HG02763 (cell line): Measurements from ENCODE around the gene RUSC2.
"Not testable (repeated sequence)": the region's sequence is repeated elsewhere in the genome, so short reads cannot be mapped to it uniquely, and the experiment has no call there.

Experiments used
- ATAC-seq: cut with Tn5 transposase; IDR thresholded peaks from one replicate; pipeline ENCODE4 v1.9.1; 2021; ENCODE audit warnings: mild to moderate bottlenecking, moderate library complexity; ENCODE audit not compliant: unreplicated experiment

The RUSC2 gene

DNA sequence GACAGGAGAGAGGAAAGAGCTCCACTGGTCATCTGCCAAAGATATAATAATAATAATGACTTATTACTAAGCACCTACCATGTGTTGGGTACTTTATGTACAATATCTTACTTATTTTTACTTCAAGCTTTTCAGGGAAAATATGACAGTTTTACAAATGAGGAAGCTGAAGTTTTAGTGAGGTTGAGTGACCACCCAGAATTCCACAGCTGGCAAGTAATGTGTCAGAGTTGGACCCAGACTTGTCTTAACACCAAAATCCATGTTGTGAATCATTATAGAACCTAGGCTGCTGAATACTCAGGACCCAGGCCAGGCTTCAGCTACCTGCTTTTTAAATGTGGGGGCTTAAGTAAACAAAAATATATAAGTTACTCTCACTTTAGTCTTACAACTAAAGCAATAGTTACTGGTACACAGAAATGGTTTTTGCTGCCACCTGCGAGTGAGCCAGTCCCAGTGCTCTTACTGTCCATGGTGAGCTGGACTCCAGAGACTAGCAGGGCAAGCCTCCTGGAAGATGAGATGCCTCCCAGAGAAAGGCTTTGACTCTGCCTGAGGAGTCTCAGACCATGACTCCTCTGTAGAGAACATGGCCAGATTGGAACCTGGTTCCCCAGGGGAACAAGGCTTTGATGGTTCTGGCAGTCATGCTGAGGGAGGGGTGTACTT, 29.9 kb downstream of the RUSC2 start:
- ATAC-seq = no peak

DNA sequence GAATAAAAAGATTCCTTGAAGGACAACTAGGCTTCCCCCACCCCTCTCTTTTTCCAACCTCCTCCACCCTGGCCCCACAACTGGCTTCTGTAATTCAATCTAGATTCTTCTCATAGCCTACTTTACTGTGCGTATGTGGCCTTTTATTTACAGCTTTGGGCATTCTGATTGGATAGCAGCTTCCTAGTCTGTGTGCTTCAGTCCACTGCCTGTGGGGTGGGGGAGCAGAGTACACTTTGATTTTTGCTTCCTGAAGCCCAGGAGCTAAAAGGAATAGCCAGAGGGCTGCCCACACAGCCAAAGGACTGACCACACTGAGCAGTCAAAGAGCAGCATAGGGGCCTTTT, 30.4 kb downstream of the RUSC2 start:
- no peak for ATAC-seq

DNA sequence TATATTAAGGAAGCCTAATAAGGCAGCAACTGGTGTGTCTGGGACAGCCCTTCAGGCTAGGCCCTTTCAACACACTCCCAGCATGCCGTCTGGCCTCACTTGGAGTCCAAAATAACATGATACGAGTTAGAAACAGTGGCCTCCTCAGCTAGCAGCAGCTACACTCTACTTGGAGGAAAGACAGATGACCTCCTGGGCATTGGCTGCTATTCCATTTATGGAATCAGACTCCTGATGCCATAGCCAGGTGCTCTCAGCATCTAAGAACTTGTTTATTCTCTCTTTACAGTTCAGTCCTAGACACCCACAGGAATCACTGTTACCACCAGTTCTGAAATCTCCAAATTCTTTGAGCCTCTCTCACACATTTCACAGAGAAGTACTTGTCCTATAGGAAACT, 31.8 kb downstream of the RUSC2 start:
- no peak for ATAC-seq

DNA sequence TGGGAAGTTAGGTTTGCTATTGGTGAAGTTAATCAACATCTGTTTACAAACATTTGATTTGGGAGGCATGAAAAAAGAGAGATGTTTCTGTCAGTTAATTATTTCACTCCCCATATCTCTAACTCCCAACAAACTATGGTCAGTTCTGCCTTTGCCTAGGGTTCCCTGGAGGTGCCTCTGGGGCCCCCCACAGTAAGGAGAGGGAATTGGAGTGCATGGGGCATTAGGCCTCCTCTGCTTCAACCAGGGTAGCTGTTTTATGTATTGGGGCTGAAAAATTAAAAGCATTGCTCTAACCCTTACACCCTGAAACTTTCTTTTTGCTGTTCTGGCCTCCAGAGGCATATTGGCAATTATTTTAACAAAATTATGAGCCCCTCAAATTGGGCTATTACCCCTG, 32.3 kb downstream of the RUSC2 start:
- ATAC-seq = no peak

DNA sequence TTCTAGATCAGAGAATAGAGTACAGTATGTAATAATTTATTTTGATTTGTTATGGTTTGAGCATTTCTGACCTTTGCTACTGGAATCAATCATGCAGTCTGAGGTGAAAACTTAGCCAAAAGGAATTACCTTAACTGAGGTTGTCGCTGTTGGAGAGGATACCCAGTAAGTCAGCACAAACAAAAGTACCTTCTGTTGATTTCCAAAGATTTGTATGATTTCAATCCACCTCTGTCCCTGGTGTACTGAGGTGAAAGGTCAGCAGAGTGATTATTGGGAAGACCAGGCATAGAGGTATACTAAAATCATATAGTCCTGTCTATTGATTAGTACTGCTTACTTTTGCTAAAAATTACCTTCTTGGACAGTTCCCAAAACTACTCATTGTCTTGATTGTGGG, 32.8 kb downstream of the RUSC2 start:
- no peak for ATAC-seq

DNA sequence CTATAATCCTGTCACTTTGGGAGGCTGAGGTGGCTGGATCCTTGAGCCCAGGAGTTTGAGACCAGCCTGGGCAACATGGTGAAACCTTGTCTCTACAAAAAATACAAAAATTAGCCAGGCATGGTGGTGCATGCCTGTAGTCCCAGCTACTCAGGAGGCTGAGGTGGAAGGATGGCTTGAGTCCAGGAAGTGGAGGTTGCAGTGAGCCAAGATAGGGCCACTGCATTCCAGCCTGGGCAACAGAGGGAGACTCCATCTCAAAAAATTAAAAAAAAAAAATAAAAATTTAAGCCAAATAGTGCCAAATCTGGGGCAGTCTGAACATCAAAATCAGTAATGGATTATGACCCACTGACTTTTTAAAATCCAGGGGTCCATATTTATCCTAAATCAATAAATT, 33.6 kb downstream of the RUSC2 start:
- not testable (repeated sequence) for ATAC-seq

DNA sequence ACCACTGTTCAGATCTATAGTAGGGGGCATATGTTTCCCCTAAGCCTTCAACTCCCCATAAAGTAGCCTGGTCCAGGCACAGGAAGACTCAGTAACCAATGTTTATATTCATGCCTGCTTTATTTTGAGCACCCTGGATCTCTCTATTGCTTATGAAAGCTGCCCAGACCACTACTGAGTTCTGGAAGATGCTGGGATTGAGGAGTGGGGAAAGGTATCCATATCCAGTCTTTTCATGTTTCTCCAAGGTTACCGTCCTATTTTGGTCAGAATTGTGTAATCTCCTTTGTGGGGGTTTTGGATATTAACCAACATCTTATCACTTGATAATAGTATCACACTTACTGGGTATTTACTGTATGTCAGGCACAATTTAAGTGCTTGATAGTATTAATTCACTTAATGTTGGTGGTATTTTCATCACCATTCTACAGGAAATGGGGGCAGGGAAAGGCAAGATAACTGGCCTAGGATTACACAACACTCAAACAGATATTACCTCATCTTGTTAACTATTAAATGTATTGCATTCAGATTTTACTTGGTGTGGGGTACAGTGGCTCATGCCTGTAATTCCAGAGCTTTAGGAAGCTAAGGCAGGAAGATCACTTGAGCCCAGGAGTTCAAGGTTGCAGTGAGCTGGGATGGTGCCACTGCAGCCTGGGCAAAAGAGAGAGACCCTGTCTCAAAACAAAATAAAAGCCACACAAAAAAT, 36.3 kb downstream of the RUSC2 start:
- ATAC-seq = no peak

DNA sequence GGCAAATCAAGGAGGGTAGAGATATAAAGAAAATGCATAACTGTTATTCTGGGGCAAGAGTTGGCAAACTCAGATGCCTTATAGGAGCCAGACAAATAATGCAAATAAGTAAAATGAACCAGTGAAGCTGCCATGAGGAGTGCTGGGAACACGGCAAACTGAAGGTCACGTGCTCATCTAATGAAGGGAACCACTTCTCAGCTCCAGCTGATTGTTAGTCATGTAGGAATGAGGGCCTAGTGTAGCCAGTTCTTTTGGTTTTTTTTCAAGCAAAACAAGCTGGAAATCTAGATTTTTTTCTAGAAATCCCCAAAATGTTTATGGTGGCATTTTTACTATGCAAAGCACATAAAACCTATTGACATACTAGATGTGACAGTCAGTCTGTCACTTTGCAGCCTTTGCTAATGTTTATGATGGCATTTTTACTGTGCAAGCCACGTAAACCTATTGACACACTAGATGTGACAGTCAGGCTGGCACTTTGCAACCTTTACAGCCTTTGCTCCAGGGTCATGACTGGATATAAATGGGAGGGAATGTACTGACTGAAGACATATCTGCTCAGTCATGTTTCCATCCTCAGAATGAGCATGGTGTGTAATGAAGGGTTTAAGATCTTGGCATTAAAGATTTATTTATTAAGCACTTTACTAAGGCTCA, 39.4 kb downstream of the RUSC2 start:
- no peak for ATAC-seq

DNA sequence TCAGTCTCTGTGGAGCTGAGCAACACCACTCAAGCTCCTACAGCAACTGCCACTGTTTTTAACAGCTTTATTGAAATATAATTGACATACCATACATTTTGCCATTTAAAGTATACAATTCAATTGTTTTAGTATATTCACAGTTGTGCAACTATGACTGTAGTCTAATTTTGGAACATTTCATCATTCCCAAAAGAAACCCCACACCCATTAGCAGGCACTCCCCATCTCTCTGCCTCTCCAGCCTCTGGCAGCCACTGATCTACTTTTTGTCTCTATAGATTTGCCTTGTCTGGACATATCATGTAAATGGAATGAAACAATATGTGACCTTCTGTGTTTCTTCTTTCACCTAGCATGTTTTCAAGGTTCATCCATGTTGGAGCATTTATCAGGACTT, 43.5 kb downstream of the RUSC2 start:
- no peak for ATAC-seq

DNA sequence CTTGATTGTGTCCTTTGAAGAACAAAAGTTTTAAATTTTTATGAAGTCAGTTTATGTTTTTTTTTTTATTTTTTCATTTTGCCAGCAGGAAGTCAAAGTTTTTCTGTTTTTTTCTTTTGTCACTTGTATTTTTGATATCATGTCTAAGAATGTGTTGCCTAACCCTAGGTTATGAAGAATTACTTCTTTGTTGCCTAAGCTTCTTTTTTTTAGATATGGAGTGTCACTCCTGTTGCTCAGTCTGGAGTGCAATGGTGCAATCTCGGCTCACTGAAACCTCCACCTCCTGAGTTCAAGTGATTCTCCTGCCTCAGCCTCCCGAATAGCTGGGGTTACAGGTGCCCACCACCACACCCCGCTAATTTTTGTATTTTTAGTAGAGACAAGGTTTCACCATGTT, 45.0 kb downstream of the RUSC2 start:
- ATAC-seq = not testable (repeated sequence)

DNA sequence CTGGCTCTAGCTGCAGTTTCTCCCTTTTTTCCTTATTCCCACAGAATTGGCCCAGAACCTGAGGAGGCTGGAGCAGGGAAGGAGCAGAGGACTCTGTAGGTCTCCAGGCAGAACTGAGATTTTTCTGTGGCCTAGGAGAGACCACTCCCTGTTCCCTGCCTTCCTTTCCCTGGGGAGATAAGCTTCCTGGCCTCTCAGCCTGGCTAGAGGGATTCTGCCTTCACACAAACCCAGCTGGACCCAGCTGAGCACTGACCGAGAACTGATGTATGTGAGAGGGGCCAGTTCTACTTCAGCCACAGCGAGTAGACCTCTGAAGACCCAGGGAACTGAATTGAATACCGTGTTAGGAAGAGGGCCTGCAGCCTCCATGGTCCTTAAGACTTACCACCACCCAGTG, 48.0 kb downstream of the RUSC2 start:
- ATAC-seq = no peak

DNA sequence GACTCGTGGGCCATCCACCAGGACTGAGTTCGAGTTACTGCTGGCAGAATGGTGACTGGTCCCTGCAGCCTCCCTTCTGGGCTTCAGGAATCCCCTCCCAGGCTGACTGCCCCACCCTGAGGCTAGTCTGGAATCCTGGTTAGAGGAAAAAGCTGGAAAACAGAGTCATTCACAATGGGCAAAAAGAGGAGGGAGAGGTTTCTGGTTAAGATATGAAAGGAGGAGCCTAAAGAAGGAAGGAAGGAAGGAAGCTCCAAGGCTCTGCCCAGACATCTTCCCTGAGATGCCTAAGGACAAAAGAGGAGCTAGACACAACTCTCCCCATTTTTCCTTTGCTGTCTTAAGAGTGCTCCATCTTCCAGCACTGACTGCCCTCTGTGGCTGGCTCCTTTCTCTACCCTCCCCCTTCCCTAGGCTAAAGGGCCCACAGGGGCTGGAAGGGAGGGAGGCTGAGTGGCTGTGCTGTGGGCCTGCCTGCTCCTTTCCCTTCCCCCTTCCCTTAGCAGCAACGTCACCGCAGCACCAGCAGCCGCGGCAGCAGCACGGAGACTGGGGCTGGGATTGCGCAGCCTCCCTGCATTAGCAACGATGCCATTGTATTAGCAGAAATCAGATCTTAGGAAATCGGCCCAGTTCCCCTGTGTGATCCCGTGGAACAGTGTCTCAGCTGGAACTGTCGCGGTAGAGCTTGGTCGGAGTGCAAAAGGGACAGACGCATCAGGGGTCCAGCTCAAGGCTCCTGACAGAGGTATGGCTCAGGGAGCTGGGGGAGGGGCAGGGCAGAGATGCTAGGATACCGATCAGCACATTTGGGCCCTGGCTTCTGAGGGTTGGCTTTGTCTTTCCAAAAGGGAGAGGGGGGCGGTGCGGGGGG, 48.7 kb downstream of the RUSC2 start:
- no peak for ATAC-seq
